Measurements from ENCODE around the gene HMGCS1.
"Not testable (repeated sequence)": the region's sequence is repeated elsewhere in the genome, so short reads cannot be mapped to it uniquely, and the experiment has no call there.

HMGCS1 gene

DNA sequence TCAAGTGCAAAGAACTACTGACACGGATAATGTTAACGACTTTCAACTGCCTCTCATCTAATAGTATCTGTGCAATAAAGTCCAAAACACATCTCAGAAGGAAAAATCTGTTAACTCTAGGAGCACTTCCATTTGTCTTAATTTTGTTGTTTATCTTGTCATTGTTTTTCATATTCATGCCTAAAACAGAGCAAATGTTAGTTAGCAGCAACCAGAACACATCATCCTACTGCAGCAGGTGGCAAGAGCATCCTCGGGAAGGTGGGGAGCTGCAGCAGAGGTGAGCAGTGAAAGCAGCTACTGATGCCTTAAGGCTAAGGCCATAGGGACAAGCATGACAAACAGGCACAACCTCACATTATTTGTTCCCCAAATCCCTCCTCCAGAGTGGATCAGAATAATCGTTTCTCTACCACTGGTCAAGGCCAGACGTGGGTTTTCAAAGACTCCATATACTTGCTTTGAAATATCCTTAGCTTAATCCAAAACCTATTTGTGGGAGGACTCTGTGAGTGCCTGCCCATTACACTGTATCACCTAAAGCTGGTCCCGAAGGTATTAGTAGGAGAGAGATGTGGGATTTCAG lies 1.0 kb downstream of the HMGCS1 start:
- DNase-seq, result no peak

DNA sequence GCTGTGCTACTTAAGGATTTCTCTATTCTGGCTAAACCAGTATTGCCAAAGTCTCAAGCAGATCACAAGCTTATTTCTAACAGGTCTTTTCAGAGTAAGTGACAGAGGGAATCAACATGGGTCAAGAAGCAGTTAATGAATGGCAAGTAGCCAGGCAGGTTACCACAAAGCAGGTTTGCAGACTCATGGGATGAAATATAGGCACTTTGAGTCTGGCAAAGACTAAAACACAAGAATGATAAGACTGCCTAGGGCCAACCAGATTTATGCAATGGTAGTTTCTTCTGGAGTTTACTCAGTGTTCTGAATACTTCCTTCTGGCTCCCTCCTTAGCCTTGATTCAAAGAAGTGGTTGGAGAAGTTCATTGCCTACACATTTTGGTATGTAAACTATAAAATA lies 3.6 kb downstream of the HMGCS1 start:
- no peak for DNase-seq

DNA sequence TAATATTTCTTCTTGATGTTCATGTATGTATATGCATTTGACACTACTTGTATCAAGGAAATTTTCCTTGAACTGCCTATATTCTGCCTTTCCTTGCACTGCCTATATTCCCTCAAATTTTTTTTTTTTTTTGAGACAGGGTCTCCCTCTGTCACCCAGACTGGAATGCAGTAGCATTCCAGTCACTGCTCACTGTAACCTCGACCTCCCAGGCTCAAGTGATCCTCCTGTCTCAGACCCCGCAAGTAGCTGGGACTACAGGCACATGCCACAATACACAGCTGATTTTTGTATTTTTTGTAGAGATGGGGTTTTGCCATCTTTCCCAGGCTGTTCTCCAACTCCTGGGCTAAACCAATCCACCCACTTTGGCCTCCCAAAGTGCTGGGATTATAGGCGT lies 4.1 kb downstream of the HMGCS1 start:
- no peak for DNase-seq

DNA sequence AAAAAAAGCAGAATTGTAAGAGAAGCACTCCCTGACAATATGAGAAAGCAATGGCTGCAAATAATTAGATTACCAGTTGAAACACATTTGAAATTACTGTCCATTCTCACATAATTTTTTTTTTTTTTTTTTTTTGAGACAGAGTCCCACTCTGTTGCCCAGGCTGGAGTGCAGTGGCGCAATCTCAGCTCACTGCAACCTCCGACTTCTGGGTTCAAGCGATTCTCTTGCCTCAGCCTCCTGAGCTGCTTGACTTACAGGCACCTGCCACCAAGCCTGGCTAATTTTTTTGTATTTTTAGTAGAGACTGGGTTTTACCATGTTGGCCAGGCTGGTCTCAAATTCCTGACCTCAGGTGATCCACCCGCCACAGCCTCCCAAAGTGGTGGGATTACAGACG lies 6.3 kb downstream of the HMGCS1 start:
- not testable (repeated sequence) for DNase-seq

DNA sequence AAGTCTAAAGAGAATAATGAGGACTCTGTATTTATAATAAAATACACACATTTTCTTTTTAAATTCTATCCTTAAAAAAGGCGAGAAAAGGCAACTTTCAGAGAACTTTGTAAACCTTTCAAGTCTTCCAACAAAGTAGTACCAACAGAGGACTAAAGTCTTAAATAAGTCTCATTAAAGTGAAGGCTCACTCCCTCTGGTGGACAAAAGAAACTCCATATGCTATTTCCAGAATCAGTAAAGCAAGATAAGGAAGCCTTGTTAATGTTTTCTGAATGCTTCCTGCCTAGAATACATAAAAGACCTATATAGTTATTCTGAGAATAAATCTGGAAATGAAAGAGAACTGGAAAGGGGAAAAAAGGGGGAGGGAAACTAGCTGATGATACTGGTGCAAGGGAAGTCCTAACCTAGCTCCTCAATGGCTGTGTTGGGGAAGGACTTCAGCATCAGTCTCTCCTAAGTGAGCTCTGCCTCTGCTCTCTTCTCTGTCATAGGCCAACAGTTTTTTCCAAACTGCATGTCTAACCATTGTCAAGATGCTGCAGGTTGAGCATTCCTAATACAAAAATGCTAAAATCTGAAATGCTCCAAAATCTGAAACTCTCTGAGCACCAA lies 7.2 kb downstream of the HMGCS1 start:
- peak; percentile 48 for DNase-seq

DNA sequence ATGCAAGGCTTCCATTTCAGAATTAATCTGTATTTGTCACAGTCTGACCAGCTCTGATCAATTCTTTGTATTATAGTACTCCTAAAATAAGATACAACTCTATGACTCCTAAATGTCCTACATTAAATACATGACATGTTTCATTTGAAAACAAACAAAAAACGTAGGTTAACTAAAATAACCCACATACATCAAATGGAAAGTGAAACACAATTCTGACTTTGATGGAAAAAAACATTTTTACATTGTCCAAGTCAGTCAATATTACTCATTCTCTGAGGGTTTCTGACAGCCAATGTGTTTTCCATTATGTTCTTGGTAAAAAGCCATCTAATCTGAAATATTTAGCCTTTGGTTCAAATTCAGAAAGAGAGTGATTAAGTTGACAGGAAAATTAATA lies 8.7 kb downstream of the HMGCS1 start:
- no peak for DNase-seq

DNA sequence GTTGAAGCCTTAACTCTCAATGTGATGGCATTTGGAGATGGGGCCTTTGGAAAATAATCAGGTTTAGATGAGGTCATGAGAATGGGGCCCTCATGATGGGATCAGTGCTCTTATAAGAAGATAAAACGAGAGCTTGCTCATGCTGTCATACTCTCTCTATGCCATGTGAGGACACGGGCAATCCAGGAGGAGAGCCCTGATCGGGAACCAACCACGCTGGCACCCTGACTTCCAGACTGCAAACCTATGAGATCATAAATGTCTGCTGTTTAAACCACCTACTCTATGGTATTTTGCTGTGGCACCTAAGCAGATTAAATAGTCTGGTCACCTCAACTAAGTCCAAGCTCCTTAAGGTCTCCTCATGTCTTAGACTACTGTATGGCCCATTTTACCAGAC lies 10.0 kb downstream of the HMGCS1 start:
- no peak for DNase-seq

DNA sequence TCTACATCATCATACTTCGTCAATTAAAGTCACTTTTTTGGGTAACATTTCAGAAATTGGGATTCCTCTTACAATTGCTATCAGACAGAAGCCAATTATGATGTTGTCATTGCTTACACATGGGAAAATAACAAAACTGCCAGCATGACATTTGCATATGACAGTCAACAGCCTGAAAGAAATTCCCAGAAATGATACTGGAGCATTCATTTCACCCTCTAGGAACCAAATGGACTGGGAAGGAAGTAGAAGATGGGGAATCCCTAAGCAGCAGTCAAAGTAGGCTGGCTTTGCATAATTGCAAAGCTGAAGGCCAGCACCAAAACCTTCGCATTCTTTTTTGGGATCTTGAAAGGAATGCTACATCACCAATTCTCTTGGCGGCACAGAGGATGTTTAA lies 10.7 kb downstream of the HMGCS1 start:
- DNase-seq, result no peak

DNA sequence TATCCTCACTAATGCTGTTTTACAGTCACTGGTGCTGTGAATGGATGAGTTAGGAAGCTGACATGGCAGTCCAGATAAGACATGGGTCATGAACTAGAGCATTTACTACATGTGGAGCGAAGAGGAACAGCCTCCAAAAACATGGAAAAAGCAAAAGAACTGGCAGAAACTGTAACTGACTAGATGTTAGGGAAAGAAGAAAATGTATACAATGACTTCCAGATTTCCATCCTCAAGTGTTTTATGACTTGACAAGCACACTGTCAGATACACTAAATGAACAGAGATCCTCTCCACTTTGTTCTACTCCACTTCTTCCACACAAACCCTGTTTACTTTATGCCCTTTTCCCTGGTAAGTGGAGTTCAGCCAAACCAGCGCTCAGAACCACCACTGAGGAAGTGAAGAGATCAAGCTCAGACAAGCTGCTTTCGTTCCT lies 11.5 kb downstream of the HMGCS1 start:
- DNase-seq, result no peak

DNA sequence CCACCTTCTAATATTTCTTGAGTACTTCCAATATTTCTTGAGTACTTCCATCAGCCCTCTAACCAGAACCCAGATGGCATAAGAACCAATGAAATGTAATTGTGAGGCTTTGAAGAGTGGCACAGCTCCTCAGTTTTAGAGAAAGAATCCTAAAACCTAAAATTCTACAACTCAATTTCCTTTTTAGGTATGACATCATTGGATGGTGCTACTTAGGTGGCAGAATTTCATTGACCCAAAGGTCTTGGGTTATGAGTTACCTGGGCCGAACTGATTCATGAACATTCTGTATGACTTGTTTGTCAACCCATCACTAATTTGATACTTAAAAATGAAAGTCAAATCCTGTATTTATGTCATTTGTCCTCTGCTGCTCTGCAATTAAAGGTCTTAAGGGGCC lies 13.1 kb downstream of the HMGCS1 start:
- no peak for DNase-seq

DNA sequence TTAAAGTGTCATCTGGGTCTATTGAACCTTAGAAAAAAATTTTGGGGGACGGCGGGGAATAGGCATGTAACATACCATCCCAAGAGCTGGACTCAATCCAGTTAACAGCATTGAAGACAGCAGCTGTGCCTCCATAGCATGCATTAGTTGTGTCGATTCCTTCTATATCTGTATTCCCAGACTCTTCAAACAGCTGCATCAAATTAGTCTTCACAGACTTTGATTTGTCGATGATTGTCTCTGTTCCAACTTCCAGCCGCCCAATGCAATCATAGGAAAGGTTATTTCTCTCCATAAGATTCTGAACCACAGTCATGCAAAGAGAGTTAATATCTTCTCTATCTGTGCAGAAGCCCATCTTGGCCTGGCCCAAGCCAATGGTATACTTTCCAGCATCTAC lies 14.8 kb downstream of the HMGCS1 start:
- no peak for DNase-seq

DNA sequence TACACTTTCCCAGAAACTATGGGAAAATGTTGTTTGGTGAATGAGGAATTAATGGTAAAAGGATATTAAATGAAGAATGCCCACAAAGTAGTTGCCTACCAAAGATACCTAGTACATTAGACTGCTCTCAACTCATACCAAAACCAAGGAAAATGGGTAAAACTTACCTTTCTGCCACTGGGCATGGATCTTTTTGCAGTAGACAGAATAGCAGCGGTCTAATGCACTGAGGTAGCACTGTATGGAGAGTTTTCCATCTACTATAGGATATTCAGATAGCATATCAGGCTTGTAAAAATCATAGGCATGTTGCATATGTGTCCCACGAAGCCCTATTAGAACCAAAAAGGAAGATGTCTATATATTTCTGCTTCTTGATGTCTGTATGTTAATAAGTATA lies 16.4 kb downstream of the HMGCS1 start:
- DNase-seq, result no peak

DNA sequence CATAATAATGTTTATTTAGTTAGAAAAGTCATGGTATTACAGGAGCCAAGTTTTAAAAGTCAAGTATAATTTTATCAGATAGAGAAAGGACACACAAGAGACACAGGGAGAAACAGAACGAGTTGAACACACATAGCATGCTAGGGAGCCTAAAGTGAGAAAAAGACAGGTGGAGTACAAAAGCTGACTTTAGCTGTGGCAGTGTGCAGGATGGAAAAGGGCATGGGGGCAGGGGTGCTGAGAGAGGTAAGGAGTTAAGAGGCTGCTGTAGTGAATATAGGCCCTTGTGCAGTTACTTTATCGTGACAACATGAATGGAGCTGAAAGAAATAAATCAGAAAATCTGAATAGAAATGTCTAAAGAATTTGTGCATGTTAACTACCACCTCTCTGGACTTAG lies 18.0 kb downstream of the HMGCS1 start:
- no peak for DNase-seq

DNA sequence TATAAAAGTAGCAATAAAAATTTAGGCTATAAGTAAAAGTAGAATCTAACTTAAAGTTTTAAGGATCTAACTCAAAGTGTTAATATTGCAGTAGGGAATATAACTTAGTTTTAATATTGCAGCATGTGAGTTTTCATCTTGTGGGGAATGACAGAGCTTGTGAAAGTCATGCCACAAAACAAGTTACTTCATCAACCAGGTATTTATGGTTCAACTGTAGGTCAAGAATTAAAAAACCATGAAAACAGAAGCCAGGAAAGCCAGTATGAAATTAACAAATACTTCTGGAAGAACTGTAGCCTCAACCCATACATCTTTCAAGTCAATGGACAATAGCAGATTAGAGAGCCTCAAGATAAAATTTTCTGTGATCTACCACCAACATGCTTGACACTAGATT lies 19.0 kb downstream of the HMGCS1 start:
- DNase-seq, result no peak

DNA sequence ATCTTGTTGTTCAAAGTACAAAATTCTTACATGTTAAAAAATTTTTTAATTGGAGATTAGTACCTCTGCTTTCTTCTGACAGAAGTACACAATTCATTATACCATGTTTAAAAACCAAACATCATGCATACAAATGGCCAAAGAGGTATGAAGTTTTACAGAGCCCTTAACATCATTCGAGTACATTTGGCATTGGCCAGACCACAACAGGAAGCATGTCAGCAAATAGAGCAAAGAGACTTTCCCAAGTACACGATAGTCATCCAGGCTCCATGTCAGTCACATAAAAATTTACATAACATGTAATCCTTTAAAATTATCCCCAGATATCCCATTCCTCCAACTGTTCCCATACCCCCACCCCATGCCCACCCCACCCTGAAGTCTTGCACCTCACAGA lies 22.5 kb downstream of the HMGCS1 start:
- DNase-seq, result no peak

DNA sequence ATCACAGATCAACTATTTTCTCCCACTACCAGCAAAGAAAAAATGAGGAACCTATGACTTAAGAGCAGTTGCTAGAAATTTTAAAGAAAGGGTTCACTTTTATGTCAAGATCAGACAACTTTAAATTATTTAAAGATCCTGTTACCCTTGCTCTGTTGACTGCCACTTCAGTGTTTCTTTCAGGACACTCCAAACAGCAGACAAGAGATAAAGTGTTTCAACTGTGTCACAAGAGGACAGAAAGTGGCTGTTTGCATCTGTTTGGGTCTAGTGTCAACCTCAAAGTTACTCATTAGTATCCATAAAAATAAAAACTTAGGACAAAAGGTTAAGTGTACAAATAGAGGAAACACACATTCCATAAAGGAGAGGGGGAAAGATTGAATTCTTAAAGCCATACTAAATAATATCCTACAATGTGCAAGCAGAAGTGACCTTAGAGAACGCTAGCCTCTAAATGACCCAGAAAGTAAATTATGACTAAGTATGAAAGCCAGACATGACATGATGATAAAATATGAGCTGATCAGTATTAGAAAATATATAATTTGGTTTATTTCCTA lies 24.9 kb downstream of the HMGCS1 start:
- DNase-seq, result no peak

DNA sequence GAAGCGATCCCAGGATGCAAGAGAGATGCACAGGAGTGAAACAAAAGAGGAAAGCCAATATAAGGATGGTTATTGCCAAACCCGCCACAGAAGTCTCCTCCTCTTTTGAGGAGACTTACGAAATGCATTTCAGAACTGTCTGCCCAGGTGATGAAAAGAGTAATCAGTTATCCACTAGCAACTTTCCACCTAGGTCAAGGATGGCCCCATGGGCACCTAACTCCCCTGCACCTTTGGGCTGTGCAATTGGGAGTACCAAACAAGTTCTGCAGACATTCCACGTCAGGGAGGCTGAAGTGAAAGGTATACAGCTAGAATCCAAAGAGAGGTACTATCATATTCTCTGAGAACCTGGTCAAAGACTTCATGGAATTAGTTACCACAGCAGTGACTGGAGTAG lies 25.7 kb downstream of the HMGCS1 start:
- DNase-seq, result no peak

DNA sequence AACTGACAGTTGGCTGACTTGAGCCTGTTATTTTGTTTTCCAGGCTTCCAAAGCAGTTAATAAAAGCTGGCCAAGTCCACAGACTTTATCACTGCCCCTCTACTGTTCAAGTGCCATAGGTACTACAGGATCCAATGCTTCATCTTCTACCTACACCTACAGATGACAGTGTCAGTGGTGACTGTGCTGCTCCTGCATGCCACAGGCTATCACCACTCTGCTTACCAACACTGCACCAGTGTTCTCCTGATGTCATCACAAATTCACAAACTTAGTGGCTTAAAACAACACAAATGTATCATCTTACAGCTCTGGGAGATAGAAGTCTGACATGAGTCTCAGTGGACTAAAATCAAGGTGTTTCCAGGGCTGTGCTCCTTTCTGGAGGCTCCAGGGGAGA lies 26.6 kb downstream of the HMGCS1 start:
- DNase-seq, result no peak

DNA sequence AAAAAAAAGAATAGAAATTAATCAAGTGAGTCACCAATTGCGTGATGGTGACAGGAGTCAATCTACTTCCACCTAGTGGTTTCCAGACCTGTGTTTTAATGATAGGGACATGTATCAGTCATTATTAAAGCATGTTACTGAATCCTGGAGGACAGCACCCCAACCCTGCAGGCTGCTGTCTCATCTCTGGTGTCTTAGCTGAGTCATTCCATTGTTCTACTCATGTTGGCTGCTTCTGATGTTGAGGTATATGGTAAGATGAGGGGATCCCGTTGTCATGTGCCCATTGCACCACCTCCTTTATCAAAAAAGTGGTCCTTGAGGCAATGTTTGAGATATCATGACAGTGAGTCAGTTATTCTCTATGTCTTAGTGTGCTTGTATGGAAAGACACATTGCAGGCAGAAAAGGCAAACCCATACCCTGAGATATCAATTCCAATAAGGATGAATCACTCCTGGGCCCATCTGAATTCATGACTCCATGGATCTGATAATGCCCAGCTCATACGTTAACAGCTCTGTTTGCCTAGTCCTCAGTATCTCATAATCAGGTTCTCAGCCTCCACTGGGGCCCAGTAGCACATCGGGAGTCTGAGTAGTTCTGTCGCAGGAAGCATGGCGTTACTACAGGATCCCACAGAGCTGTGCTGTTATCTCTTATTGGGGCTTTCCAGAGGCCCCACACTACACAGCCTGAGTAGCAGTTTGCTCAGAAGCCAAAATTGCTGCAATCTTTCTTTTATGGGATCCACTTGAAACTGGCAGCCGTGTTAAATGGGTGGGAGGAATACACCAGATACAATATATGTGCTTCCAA lies 31.2 kb downstream of the HMGCS1 start:
- DNase-seq, result no peak

DNA sequence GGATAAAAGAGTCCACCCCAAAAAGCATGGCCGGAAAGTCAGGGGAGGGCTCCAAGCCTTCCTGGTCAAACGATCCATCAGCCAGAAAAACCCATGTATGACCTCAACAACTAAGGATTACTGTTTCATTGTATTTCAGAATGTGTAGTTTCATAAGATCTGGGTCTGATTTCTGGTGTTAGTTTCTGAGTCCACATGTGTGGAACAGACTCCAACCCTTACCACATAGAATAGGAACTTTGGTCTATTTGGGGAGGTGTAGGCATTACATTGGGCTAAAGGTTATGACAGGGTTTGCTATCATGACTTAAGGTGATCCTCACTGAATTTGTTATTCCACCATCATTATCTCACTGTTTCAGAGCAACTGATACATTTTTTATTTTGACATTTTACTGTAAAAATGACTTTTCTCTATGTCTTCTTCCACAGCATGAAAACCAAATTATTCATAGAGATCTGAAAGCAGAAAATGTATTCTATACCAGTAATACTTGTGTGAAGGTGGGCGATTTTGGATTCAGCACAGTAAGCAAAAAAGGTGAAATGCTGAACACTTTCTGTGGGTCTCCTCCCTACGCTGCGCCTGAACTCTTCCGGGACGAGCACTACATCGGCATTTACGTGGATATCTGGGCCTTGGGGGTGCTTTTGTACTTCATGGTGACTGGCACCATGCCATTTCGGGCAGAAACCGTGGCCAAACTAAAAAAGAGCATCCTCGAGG lies 33.5 kb downstream of the HMGCS1 start:
- no peak for DNase-seq

DNA sequence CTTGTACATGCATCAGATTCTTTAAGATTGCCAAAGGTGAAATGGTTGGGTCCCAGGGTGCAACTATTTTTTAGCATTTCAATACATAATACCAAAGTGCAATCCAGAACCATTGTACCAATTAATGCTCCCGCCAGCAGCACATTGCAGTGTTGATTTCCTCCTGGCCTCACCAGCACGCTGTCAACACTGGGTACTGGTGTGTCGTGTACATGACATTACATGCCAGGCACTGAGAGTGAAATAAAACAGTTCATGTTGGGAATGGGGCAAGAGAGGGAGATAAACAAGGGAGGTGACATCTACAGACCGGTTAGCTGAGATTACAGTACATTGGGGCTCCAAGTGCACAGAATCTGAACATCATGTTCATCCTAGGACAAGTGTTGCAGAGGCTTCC lies 37.8 kb downstream of the HMGCS1 start:
- no peak for DNase-seq

DNA sequence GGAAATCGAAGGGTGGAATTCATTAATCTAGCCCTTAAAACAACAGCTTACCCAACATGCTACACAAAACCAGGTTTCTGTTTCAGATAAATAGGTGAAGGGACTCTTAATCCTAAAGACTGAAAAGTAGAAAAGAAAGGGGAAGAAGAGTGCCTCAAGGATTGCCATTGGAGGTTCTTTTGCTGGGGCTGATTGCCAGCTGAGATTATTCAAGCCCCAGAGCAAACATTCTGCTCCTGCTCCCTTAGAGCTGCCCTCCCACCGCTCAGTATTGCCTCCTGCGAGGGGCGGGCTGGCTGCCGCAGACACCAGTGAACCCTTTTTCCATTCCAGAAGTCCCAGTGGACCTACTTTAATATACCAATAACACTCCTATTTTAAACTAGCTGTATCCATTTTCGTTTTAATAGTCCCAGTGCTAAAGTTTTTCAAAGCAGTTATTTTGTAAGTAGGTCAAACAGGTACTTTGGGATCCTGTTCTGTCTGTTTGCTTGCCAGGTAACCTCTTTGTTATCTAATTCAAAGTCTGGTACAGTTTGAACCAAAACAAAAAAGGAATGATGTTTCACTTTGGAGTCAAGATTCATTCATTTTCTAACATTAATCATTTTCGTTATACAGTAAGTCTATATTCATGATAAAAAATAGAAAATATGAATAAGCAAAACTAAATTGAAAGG lies 38.6 kb downstream of the HMGCS1 start:
- no peak for DNase-seq

DNA sequence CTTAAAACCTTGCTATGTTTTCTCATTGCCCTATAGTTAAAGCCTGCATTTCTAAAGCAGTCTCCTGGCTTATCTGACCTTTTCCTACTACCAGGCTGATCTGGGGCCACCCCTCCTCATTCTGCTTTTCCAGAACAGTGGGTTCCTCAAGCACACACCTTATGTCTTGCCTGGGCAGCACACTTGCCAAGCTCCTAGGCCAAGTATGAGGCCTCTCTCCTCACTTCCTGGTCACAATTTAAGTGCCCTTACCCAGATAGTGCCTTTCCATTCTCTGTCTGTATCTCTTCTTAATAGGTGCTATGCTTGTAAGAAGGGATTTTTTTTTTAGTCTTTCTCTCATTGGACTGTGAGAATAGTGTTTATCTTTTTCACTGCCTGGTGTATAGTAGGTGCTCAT lies 39.7 kb downstream of the HMGCS1 start:
- no peak for DNase-seq
